ENCODE data around the gene SEC23A.
"Not testable (repeated sequence)": the region's sequence is repeated elsewhere in the genome, so short reads cannot be mapped to it uniquely, and the experiment has no call there.

The SEC23A gene

GRCh38 chr14:39028620-39029019 is 74.4 kb downstream of the SEC23A start:
- Histone ChIP-seq H3K27me3 (replicated peaks; ENCODE audit: control insufficient read depth, insufficient read depth, low read length) (no peaks in the 10 kb centered on the region), H3K4me3 (replicated peaks; ENCODE audit: low read depth, low read length) (no peak overlapping the region), H3K36me3 (ENCODE audit: control insufficient read depth, insufficient read depth, low read length) (peaks cover 13% of the 10 kb centered on the region)
- DNase-seq (ENCODE audit: extremely low read depth, insufficient read length) = no peak
- TF ChIP-seq, protein P1, sequence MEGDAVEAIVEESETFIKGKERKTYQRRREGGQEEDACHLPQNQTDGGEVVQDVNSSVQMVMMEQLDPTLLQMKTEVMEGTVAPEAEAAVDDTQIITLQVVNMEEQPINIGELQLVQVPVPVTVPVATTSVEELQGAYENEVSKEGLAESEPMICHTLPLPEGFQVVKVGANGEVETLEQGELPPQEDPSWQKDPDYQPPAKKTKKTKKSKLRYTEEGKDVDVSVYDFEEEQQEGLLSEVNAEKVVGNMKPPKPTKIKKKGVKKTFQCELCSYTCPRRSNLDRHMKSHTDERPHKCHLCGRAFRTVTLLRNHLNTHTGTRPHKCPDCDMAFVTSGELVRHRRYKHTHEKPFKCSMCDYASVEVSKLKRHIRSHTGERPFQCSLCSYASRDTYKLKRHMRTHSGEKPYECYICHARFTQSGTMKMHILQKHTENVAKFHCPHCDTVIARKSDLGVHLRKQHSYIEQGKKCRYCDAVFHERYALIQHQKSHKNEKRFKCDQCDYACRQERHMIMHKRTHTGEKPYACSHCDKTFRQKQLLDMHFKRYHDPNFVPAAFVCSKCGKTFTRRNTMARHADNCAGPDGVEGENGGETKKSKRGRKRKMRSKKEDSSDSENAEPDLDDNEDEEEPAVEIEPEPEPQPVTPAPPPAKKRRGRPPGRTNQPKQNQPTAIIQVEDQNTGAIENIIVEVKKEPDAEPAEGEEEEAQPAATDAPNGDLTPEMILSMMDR (IDR thresholded peaks at IDR 0.05; ENCODE audit: insufficient read depth, low read length, poor library complexity, severe bottlenecking) = no peak

DNA sequence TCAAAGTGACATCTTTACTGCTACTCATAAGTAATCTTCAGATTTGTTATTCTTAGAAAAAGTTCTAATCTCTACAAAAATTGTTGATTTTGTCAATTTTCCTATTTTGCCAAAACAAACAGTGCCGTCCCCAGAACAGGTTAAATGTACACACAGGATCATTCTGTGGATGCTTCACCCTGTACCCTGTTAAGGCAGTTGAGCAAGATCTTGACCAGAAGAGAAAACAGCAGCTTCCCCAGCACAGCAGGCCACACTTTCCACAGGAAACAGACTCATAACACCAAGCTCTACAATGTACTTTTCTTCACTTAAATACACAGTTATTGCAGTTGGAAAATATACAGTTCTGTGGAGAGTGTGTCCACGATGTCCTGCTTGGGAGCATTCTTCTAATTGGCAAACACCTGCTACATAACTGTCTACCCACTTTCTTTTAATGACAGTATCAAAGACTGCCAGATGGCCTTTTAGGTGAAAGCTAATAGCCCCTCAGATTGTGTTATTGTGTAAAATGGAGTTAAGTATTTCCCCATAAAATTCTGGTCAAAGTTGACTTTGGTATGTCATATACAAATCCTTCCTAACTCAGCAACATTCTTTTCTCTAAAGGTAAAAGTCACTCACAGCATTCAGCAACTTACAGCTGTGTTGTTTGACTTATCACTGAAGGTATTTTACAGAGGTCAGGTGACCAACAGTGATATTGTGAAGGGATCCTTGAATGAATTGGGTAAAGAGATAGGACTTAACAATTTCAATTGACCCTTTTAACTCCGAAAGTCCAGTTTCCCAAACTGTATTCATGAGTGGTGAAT is 77.0 kb downstream of the SEC23A start:
- H3K27me3 ChIP-seq (replicated peaks; ENCODE audit: control insufficient read depth, insufficient read depth, low read length) = no peaks in the 10 kb centered on the region
- TF ChIP-seq, protein P1 (IDR thresholded peaks at IDR 0.05; ENCODE audit: insufficient read depth, low read length, poor library complexity, severe bottlenecking) = no peak
- DNase-seq (ENCODE audit: extremely low read depth, insufficient read length) = no peak
- no peak overlapping the region for H3K4me3 ChIP-seq (replicated peaks; ENCODE audit: low read depth, low read length)
- H3K36me3 ChIP-seq (ENCODE audit: control insufficient read depth, insufficient read depth, low read length) = peaks cover 11% of the 10 kb centered on the region

DNA sequence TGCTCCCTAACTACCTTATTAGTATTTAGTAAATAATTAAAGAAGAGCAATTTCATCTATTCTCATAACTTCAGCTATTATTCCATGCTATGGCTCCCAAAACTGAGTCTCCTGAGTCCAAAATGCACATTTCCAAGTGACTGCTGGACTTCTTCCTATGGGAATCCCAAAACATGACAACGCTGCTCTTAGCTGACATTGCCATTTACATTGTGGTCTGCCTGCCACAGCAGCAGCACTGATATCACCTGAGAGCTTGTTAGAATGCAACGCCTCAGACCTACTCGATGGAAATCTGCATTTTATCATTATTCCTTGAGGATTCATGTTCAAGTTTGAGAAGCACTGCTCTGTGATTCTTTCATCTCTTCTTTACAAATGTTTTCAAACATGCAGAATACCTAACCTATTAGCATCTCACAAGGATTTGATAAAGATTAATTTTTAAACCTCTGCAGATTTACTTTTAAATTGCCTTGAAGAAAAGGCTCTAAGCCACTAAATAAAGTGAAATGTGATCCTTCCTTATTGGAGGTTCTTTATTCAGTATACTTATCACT is 77.7 kb downstream of the SEC23A start:
- H3K4me3 ChIP-seq (replicated peaks; ENCODE audit: low read depth, low read length) = no peak overlapping the region
- DNase-seq (ENCODE audit: extremely low read depth, insufficient read length) = no peak
- TF ChIP-seq, protein P1 (IDR thresholded peaks at IDR 0.05; ENCODE audit: insufficient read depth, low read length, poor library complexity, severe bottlenecking) = no peak
- no peaks in the 10 kb centered on the region for H3K27me3 ChIP-seq (replicated peaks; ENCODE audit: control insufficient read depth, insufficient read depth, low read length)
- H3K36me3 ChIP-seq (ENCODE audit: control insufficient read depth, insufficient read depth, low read length) = peaks cover 8% of the 10 kb centered on the region

- H3K27me3 ChIP-seq (replicated peaks; ENCODE audit: control insufficient read depth, insufficient read depth, low read length) = no peaks in the 10 kb centered on the region
- no peaks in the 10 kb centered on the region for H3K36me3 ChIP-seq (ENCODE audit: control insufficient read depth, insufficient read depth, low read length)
- DNase-seq (ENCODE audit: extremely low read depth, insufficient read length) = no peak
- TF ChIP-seq, protein P1 (IDR thresholded peaks at IDR 0.05; ENCODE audit: insufficient read depth, low read length, poor library complexity, severe bottlenecking) = no peak
- H3K4me3 ChIP-seq (replicated peaks; ENCODE audit: low read depth, low read length) = no peak overlapping the region
Measured at GRCh38 chr14:39023939-39024871, 78.8 kb downstream of the SEC23A start.

DNA sequence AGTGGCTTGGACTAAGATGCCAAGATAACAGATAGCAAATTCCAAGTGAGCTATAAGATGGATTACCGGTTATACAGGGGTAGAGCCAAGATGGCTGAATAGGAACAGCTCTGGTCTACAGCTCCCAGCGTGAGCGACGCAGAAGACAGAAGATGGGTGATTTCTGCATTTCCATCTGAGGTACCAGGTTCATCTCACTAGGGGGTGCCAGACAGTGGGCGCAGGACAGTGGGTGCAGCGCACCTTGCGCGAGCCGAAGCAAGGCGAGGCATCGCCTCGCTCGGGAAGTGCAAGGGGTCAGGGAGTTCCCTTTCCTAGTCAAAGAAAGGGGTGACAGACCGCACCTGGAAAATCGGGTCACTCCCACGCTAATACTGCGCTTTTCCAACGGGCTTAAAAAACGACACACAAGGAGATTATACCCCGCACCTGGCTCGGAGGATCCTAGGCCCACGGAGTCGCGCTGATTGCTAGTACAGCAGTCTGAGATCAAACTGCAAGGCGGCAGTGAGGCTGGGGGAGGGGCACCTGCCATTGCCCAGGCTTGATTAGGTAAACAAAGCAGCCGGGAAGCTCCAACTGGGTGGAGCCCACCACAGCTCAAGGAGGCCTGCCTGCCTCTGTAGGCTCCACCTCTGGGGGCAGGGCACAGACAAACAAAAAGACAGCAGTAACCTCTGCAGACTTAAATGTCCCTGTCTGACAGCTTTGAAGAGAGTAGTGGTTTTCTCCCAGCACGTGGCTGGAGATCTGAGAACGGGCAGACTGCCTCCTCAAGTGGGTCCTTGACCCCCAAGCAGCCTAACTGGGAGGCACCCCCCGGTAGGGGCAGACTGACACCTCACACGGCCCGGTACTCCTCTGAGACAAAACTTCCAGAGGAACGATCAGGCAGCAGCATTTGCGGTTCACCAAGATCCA is 85.7 kb downstream of the SEC23A start:
- DNase-seq (ENCODE audit: extremely low read depth, insufficient read length); H3K36me3 ChIP-seq (ENCODE audit: control insufficient read depth, insufficient read depth, low read length); H3K27me3 ChIP-seq (replicated peaks; ENCODE audit: control insufficient read depth, insufficient read depth, low read length); H3K4me3 ChIP-seq (replicated peaks; ENCODE audit: low read depth, low read length): not testable (repeated sequence)
